ENCODE results near the gene FLYWCH2. TPM values are rescaled to one million over a fixed set of nuclear protein-coding genes. Genes with fewer than 3 reads are reported as not detected.
"Not testable (repeated sequence)": the region's sequence is repeated elsewhere in the genome, so short reads cannot be mapped to it uniquely, and the experiment has no call there.

Gene FLYWCH2
- total RNA-seq, 2 experiments from 2014 or later: 19.4 to 20.5 TPM

- DNase-seq, POLR2A ChIA-PET, H3K27ac Mint-ChIP-seq, H3K4me3 Mint-ChIP-seq, H3K4me1 Mint-ChIP-seq, H3K27me3 Mint-ChIP-seq, H3K9me3 Mint-ChIP-seq: not testable (repeated sequence)
- H3K36me3 Mint-ChIP-seq (ENCODE audit: low read depth): peaks cover 21% of the 10 kb centered on the region
- CTCF ChIA-PET: interaction anchor here (1.6 kb wide), 1 partner anchor 17 kb away, joined by 5 read pairs; no protein-coding TSS in a partner anchor
Observed at GRCh38 chr16:2943716-2944115, 60.7 kb downstream of the FLYWCH2 start.

DNA sequence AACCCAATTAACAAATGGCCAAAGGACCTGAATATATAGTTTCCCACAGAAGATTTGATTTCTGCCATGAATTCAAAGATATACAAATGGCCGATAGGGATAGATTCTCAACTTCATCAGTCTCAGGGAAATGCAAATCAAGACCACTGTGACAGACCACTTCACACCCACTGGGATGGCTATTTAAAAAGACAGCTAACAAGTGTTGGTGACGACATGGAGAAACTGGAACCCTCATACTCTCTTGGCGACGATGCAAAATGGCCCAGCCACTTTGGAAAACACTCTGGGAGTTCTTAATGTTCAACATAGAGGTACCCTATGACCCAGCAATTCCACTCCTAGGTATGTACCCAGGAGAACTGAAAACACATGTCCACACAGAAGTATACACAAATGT, 63.6 kb downstream of the FLYWCH2 start:
- ChIA-PET CTCF (no interaction called here), POLR2A (no interaction called here)
- no peaks in the 10 kb centered on the region for H3K4me1 Mint-ChIP-seq
- no peak overlapping the region for H3K27ac Mint-ChIP-seq
- no peaks in the 10 kb centered on the region for H3K9me3 Mint-ChIP-seq
- peaks cover 18% of the 10 kb centered on the region for H3K36me3 Mint-ChIP-seq (ENCODE audit: low read depth)
- H3K27me3 Mint-ChIP-seq: no peaks in the 10 kb centered on the region
- DNase-seq: no peak
- H3K4me3 Mint-ChIP-seq: no peak overlapping the region

Other genes starting within 250 kb of the FLYWCH2 start
- gene KCTD5, start 200.7 kb upstream of the FLYWCH2 start, total RNA-seq: 10 to 100 TPM; 35.9 to 39.8 TPM
- gene PRSS27, start 163.0 kb upstream of the FLYWCH2 start, total RNA-seq: 1 to 10 TPM; 1.6 to 1.8 TPM
- 100 to 1,000 TPM; 520 to 539 TPM for gene SRRM2, start 130.6 kb upstream of the FLYWCH2 start, total RNA-seq
- gene ELOB, start 105.9 kb upstream of the FLYWCH2 start, total RNA-seq: 100 to 1,000 TPM; 141 to 150 TPM
- not detected for gene PRSS33, start 95.7 kb upstream of the FLYWCH2 start, total RNA-seq
- gene PRSS41, start 84.7 kb upstream of the FLYWCH2 start, total RNA-seq: not detected
- gene PRSS21, start 66.0 kb upstream of the FLYWCH2 start, total RNA-seq: 1 to 10 TPM; 3.0 to 4.0 TPM
- 1 to 10 TPM; 8.8 to 9.8 TPM for gene ZG16B, start 52.9 kb upstream of the FLYWCH2 start, total RNA-seq
- not detected for gene PRSS22, start 25.0 kb upstream of the FLYWCH2 start, total RNA-seq
- gene FLYWCH1, start 28.7 kb downstream of the FLYWCH2 start, total RNA-seq: 10 to 100 TPM; 75.2 to 80.8 TPM
- gene KREMEN2, start 81.1 kb downstream of the FLYWCH2 start, total RNA-seq: not detected
- 10 to 100 TPM; 50.0 to 52.3 TPM for gene PAQR4, start 86.1 kb downstream of the FLYWCH2 start, total RNA-seq
- gene PKMYT1, start 97.2 kb downstream of the FLYWCH2 start, total RNA-seq: 100 to 1,000 TPM; 118 to 124 TPM
- gene CLDN9, start 129.7 kb downstream of the FLYWCH2 start, total RNA-seq: under 1 TPM; 0.23 to 0.28 TPM
- not detected for gene CLDN6, start 135.0 kb downstream of the FLYWCH2 start, total RNA-seq
- gene TNFRSF12A, start 137.2 kb downstream of the FLYWCH2 start, total RNA-seq: 1 to 10 TPM; 6.1 to 7.5 TPM
- gene HCFC1R1, start 140.7 kb downstream of the FLYWCH2 start, total RNA-seq: 10 to 100 TPM; 37.0 to 43.3 TPM
- 10 to 100 TPM; 42.4 TPM for gene THOC6, start 140.8 kb downstream of the FLYWCH2 start, total RNA-seq
- 1 to 10 TPM; 1.4 to 1.9 TPM for gene BICDL2, start 153.7 kb downstream of the FLYWCH2 start, total RNA-seq
- 100 to 1,000 TPM; 112 to 117 TPM for gene MMP25, start 163.3 kb downstream of the FLYWCH2 start, total RNA-seq
- gene IL32, start 182.4 kb downstream of the FLYWCH2 start, total RNA-seq: 1,000 to 10,000 TPM; 4,131 to 4,213 TPM
- under 1 TPM in 1 of 2 experiments, not detected in 1; 0.15 TPM for gene ZSCAN10, start 216.1 kb downstream of the FLYWCH2 start, total RNA-seq
- not detected for gene ZNF205, start 229.4 kb downstream of the FLYWCH2 start, total RNA-seq